Loucy (cell line): Measurements from ENCODE around the gene C16orf74.

Source experiments
- EZH2phosphoT487 ChIP-seq: fragments of 200-600 bp; IDR thresholded peaks from 2 replicates; pipeline ENCODE4 v1.6.1; 2018; ENCODE audit warnings: antibody characterized with exemption, mild to moderate bottlenecking, moderate library complexity, borderline replicate concordance
- TF ChIP-seq, protein P1 (sequence below): fragments of 200-600 bp; sonication (generic); conservative IDR thresholded peaks from 2 replicates; pipeline ENCODE4 v1.5.1; 2014; ENCODE audit warnings: mild to moderate bottlenecking, antibody characterized with exemption, low read length

DNA sequence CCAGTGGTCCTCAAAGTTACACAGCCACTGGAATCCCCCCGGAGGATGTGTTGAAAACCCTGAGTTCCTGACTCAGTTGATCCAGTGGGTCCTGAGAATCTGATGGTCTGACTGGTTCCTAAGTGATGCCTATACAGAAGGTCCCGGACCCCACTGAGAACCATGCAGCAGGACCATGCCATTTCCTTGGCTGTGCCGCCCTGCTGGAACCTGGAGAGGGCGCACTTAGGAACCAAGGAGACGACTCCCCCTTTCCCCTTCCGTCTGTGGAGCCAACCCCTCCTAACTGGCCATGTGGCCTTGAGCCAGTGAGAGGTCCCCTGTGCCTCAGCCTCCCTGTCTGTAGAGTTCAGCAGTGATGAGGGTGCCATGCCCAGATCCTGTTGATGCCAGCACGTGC is 22.0 kb downstream of the C16orf74 start:
- TF ChIP-seq, protein P1, sequence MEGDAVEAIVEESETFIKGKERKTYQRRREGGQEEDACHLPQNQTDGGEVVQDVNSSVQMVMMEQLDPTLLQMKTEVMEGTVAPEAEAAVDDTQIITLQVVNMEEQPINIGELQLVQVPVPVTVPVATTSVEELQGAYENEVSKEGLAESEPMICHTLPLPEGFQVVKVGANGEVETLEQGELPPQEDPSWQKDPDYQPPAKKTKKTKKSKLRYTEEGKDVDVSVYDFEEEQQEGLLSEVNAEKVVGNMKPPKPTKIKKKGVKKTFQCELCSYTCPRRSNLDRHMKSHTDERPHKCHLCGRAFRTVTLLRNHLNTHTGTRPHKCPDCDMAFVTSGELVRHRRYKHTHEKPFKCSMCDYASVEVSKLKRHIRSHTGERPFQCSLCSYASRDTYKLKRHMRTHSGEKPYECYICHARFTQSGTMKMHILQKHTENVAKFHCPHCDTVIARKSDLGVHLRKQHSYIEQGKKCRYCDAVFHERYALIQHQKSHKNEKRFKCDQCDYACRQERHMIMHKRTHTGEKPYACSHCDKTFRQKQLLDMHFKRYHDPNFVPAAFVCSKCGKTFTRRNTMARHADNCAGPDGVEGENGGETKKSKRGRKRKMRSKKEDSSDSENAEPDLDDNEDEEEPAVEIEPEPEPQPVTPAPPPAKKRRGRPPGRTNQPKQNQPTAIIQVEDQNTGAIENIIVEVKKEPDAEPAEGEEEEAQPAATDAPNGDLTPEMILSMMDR: peak; percentile 56
- no peak for TF ChIP-seq EZH2phosphoT487
